Suprapubic skin (tissue), 4 donors: Measurements from ENCODE around the gene TBC1D13. TPM values are rescaled to one million over a fixed set of nuclear protein-coding genes. Genes with fewer than 3 reads are reported as not detected.
"Not testable (repeated sequence)": the region's sequence is repeated elsewhere in the genome, so short reads cannot be mapped to it uniquely, and the experiment has no call there.

Experiments used
- DNase-seq, 2 donors: peaks; one replicate each; pipeline ENCODE4 v3.0.0-alpha.2; 2019; ENCODE audit warnings: low spot score in 2 of 2
- H3K27ac ChIP-seq: fragments of 200-600 bp; sonication (generic); one replicate; pipeline ENCODE4 v1.5.1; 2019
- H3K27me3 ChIP-seq: fragments of 200-600 bp; sonication (generic); one replicate; pipeline ENCODE4 v1.5.1; 2019
- H3K36me3 ChIP-seq: fragments of 200-600 bp; sonication (generic); one replicate; pipeline ENCODE4 v1.5.1; 2019
- H3K4me1 ChIP-seq: fragments of 200-600 bp; sonication (generic); one replicate; pipeline ENCODE4 v1.5.1; 2019
- H3K4me3 ChIP-seq: fragments of 200-600 bp; sonication (generic); one replicate; pipeline ENCODE4 v1.5.1; 2019; ENCODE audit warnings: mild to moderate bottlenecking
- H3K9me3 ChIP-seq: fragments of 200-600 bp; sonication (generic); one replicate; pipeline ENCODE4 v1.5.1; 2019
- EP300 ChIP-seq: sonication (generic); formaldehyde crosslinking; IDR thresholded peaks from one replicate; pipeline ENCODE4 v1.6.1; 2017; ENCODE audit warnings: antibody characterized with exemption
- POLR2A ChIP-seq, 2 donors: fragments of 450-650 bp; IDR thresholded peaks; one replicate each; pipeline ENCODE4 v1.6.1; 2017; ENCODE audit warnings: antibody characterized with exemption in 2 of 2, mild to moderate bottlenecking in 2 of 2, moderate library complexity in 2 of 2
- POLR2AphosphoS5 ChIP-seq, 3 donors: sonication (generic); formaldehyde crosslinking; IDR thresholded peaks; one replicate each; pipeline ENCODE4 v1.6.1; 2017; ENCODE audit warnings: antibody characterized with exemption in 3 of 3
- WGBS: methylation state at CpG from one replicate; pipeline ENCODE4 v1.1.5; 2018; 5-methylcytosine and 5-hydroxymethylcytosine counted together
- total RNA-seq, 4 donors: library from RNA; depleted of rRNA; stranded (reverse); fragments of >200 nt; gene quantifications; one replicate each; pipeline ENCODE4 v1.1.0, GENCODE V29; 2016
- TF ChIP-seq, protein P1 (sequence below), 2 donors: fragments of 200-600 bp in 1 of 2; fragments of 450-650 bp in 1 of 2; sonication (generic) in 1 of 2; IDR thresholded peaks; one replicate each; pipeline ENCODE4 v1.5.1; 2016 to 2019; ENCODE audit warnings: antibody characterized with exemption in 2 of 2, mild to moderate bottlenecking in 1 of 2, moderate library complexity in 1 of 2

TBC1D13 gene
- total RNA-seq, 4 donors from 2014 or later = 11.9 to 27.8 (median 20.0) TPM

DNA sequence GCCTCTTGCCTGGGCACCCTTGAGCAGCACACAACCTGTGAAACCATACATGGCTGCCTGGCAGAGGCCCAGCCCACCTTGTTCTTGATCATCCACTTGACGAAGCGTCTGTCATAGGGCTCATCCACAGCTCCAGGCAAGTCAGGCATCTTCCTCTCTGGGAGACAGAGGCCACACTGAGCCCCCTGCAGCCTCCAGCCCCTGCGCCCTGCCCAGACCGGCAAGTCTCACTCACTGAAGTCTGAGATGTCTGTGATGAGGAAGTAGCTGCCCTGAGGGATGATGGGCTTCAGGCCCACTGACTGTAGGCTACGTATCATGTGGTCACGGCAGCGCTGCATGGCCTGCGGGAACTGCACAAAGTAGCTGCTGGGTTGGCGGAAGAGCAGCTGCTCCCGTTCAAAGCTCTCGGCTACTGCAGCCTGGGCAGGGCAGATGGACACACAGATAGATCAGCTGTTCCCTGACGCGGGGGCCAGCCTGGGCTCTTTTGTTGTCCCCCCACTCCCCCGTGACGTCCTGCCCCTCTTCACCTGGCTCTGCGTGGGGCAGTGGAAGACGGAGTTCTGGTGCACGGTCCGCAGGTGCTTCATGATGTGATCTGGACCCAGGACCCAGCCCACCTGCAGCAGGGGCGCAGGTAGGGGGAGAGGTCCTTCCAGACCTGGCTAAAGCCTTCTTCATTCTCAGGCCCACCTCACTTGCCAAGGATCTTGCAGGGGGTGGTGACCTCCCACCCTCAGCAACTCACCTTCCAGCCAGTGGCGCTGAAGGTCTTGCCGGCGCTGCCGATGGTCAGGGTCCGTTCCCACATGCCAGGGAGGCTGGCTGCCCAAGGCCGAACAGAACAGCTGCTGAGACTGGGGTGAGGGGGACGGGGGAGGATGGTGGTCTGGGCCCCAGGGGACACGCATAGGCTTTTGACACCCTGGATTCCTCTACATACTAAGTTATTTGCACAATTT is 48.5 kb downstream of the TBC1D13 start:
- H3K36me3 ChIP-seq = peaks cover 24% of the 10 kb centered on the region
- no peak for DNase-seq
- TF ChIP-seq POLR2A (IDR thresholded peaks at IDR 0.05) (no peak), EP300 (no peak), POLR2AphosphoS5 (IDR thresholded peaks at IDR 0.05) (no peak)
- TF ChIP-seq, protein P1, sequence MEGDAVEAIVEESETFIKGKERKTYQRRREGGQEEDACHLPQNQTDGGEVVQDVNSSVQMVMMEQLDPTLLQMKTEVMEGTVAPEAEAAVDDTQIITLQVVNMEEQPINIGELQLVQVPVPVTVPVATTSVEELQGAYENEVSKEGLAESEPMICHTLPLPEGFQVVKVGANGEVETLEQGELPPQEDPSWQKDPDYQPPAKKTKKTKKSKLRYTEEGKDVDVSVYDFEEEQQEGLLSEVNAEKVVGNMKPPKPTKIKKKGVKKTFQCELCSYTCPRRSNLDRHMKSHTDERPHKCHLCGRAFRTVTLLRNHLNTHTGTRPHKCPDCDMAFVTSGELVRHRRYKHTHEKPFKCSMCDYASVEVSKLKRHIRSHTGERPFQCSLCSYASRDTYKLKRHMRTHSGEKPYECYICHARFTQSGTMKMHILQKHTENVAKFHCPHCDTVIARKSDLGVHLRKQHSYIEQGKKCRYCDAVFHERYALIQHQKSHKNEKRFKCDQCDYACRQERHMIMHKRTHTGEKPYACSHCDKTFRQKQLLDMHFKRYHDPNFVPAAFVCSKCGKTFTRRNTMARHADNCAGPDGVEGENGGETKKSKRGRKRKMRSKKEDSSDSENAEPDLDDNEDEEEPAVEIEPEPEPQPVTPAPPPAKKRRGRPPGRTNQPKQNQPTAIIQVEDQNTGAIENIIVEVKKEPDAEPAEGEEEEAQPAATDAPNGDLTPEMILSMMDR (IDR thresholded peaks at IDR 0.05) = no peak
- no peak overlapping the region for H3K4me3 ChIP-seq
- H3K4me1 ChIP-seq = no peaks in the 10 kb centered on the region
- no peaks in the 10 kb centered on the region for H3K27me3 ChIP-seq
- WGBS = 91% methylated on average over 13 of the region's 28 CpGs
- H3K27ac ChIP-seq = no peak overlapping the region
- H3K9me3 ChIP-seq = no peaks in the 10 kb centered on the region

DNA sequence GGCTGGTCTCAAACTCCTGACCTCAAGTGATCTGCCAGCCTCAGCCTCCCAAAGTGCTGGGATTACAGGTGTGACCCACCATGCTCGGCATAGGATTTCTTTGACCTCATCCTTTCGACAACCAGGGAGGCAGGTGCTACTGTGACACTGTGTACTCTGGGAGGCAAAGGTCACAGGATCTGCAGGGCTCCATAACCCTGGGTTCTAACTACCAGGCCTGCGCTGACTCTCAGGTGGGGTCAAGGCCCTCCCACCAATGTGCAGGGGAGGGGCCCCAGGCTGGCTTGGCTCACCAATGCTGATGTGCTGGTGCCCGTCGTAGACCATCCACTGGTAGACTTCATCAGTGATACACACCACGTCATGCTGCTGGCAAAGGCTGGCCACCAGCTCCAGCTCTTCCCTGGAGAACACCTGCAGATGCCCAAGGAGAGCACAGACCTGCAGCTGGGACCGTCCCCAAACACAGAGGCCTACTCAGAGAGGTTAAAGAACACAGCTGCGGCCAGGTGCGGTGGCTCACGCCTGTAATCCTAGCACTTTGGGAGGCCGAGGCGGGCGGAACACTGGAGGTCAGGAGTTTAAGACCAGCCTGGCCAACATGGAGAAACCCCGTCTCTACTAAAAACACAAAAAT is 49.6 kb downstream of the TBC1D13 start:
- Histone ChIP-seq H3K9me3 (no peaks in the 10 kb centered on the region), H3K4me1 (no peaks in the 10 kb centered on the region), H3K36me3 (peaks cover 24% of the 10 kb centered on the region), H3K4me3 (no peak overlapping the region), H3K27ac (no peak overlapping the region), H3K27me3 (no peaks in the 10 kb centered on the region)
- WGBS = 98% methylated on average over 10 of the region's 14 CpGs
- TF ChIP-seq POLR2A (IDR thresholded peaks at IDR 0.05) = no peak
- no peak for TF ChIP-seq EP300
- TF ChIP-seq POLR2AphosphoS5 (IDR thresholded peaks at IDR 0.05) = no peak
- TF ChIP-seq, protein P1 (IDR thresholded peaks at IDR 0.05) = no peak
- DNase-seq = no peak

DNA sequence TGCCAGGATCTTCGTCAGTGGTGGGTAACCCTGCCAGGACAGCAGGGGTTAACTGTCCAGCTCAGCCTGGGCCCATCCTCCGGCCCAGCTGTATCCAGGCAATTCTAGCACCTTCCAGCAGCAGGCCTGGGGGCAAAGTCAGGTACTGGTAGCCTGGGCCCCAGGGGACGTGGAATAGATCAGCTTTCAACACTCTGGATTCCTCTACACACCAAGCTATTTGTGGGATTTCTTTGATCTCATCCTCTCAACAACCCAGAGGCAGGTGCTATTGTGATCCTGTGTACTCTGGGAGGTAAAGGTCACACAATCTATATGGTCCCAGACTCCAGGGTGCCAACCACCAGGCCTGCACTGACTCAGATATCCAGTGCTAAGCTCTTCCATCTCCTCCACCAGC is 51.3 kb downstream of the TBC1D13 start:
- Histone ChIP-seq H3K36me3 (peaks cover 28% of the 10 kb centered on the region), H3K27me3 (no peaks in the 10 kb centered on the region), H3K4me1 (no peaks in the 10 kb centered on the region), H3K4me3 (no peak overlapping the region), H3K9me3 (no peaks in the 10 kb centered on the region), H3K27ac (no peak overlapping the region)
- DNase-seq = no peak
- WGBS = 100% methylated on average over 1 of the region's 3 CpGs
- no peak for TF ChIP-seq POLR2A (IDR thresholded peaks at IDR 0.05)

DNA sequence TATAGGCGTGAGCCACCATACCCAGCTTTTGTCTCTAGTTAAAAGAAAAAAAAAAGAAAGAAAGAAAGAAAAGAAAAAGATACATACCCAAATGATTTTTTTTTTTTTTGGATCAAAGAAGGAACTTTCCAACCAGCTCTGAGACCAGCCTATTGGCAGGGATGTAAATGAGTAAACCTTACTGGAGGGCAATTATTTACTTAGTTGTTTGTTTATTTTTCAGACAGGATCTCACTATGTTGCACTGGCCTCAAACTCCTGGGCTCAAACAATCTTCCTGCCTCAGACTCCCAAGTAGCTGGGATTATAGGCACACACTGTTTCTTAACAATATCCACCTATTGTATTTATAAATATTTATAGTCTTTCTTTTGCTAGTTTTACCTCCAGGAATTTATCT is 53.5 kb downstream of the TBC1D13 start:
- peaks cover 9% of the 10 kb centered on the region for H3K4me1 ChIP-seq
- no peak for DNase-seq
- H3K9me3 ChIP-seq = no peaks in the 10 kb centered on the region
- no peaks in the 10 kb centered on the region for H3K27me3 ChIP-seq
- no peak overlapping the region for H3K4me3 ChIP-seq
- peaks cover 22% of the 10 kb centered on the region for H3K36me3 ChIP-seq
- no peak overlapping the region for H3K27ac ChIP-seq
- no peak for TF ChIP-seq EP300
- TF ChIP-seq POLR2AphosphoS5 (IDR thresholded peaks at IDR 0.05) = no peak
- TF ChIP-seq POLR2A (IDR thresholded peaks at IDR 0.05) = no peak
- TF ChIP-seq, protein P1 (IDR thresholded peaks at IDR 0.05) = no peak
- WGBS = 95% methylated on average over 1 of the region's 1 CpG

DNA sequence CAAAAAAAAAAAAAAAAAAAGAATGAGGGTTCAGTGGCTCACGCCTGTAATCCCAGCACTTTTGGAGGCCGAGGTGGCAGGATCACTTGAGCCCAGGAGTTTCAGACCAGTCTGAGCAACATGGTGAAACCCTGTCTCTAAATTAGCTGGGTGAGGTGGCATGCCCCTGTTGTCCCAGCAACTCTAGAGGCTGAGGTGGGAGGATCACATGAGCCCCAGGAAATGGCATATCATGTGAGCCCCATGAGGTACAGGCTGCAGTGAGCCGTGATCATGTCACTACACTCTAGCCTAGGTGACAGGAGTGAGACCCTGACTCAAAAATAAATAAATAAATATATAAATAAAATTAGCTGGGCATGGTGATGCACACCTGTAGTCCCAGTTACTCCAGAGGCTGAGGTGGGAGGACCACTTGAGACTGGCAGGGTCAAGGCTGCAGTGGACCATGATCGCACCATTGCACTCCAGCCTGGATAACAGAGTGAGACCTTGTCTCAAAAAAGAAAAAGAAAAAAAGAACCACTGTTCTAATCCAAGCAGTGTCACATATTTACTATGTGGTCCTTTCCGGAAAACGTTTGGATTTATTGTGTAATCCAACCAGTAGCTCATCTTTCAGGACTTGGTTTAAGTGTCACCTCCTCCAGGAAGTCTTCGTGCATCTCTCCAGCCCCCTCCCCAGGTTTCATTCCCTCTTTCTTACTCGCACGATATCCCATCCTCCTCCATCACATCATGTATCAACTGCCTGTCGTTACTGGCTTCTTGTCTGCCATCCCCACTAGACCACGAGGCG is 54.8 kb downstream of the TBC1D13 start:
- Histone ChIP-seq H3K27me3 (no peaks in the 10 kb centered on the region), H3K9me3 (no peaks in the 10 kb centered on the region), H3K4me1 (peaks cover 15% of the 10 kb centered on the region), H3K36me3 (peaks cover 17% of the 10 kb centered on the region), H3K27ac (no peak overlapping the region), H3K4me3 (no peak overlapping the region)
- WGBS = 87% methylated on average over 12 of the region's 12 CpGs
- DNase-seq = no peak
- TF ChIP-seq, protein P1 (IDR thresholded peaks at IDR 0.05) = no peak
- TF ChIP-seq POLR2AphosphoS5 (IDR thresholded peaks at IDR 0.05) = no peak
- no peak for TF ChIP-seq POLR2A (IDR thresholded peaks at IDR 0.05)
- TF ChIP-seq EP300 = no peak

DNA sequence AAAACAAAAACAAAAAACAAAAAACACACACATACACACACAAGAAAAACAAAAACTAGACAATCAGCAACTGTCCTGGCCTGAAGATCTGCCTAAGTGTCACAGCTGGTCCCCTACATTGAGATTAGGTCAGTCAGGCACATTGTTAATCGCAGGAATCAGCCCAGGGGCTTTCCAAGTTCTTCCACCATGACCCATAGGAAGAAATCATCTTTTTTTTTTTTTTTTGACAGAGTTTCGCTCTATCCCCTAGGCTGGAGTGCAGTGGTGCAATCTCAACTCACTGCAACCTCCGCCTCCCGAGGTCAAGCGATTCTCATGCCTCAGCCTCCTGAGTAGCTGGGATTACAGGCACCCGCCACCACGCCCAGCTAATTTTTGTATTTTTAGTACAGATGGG is 56.1 kb downstream of the TBC1D13 start:
- DNase-seq, H3K9me3 ChIP-seq, H3K27ac ChIP-seq, H3K27me3 ChIP-seq, H3K4me3 ChIP-seq, H3K36me3 ChIP-seq: not testable (repeated sequence)
- WGBS = 95% methylated on average over 7 of the region's 7 CpGs
- peaks cover 15% of the 10 kb centered on the region for H3K4me1 ChIP-seq
